NB4 (cell line): ENCODE results near the gene LSAMP.

Experiments
- CTCF ChIP-seq: IDR thresholded peaks from one replicate; pipeline ENCODE4 v1.5.1; 2012; ENCODE audit warnings: low read depth, low read length
- POLR2A ChIP-seq: IDR thresholded peaks from 2 replicates; pipeline ENCODE4 v1.6.1; 2011; ENCODE audit warnings: mild to moderate bottlenecking; ENCODE audit not compliant: insufficient read length; ENCODE audit errors: extremely low read depth

- TF ChIP-seq POLR2A (no peak), CTCF (no peak)
These were observed 426.0 kb downstream of the LSAMP start for GRCh38 chr3:116019254-116019763.
